DOHH2 (cell line): ENCODE data around the gene COX6B1.

Experiments
- CTCF ChIP-seq: fragments of 200-600 bp; sonication (generic); IDR thresholded peaks from one replicate; pipeline ENCODE4 v1.5.1; 2014; ENCODE audit warnings: antibody characterized with exemption, mild to moderate bottlenecking, low read depth, low read length; ENCODE audit not compliant: poor library complexity, severe bottlenecking
- EZH2phosphoT487 ChIP-seq: fragments of 200-600 bp; sonication (generic); IDR thresholded peaks from 2 replicates; pipeline ENCODE4 v1.6.1; 2017; ENCODE audit warnings: borderline replicate concordance, mild to moderate bottlenecking, antibody characterized with exemption, low read length, moderate library complexity, mixed read lengths

- no peak for TF ChIP-seq CTCF
- no peak for TF ChIP-seq EZH2phosphoT487
These were observed 2.5 kb downstream of the COX6B1 start for GRCh38 chr19:35650581-35650980.
